SH-SY5Y (cell line): ENCODE measurements around the gene DLX4.

Source experiments
- GATA2 ChIP-seq: IDR thresholded peaks from 2 replicates; pipeline ENCODE4 v1.6.1; 2011; ENCODE audit warnings: mild to moderate bottlenecking, low read depth, low read length
- GATA3 ChIP-seq: IDR thresholded peaks from 2 replicates; pipeline ENCODE4 v1.6.1; 2011; ENCODE audit warnings: low read depth, mild to moderate bottlenecking, low read length, moderate library complexity

GRCh38 chr17:49963626-49964302 is 5.2 kb upstream of the DLX4 start:
- TF ChIP-seq GATA2 (no peak), GATA3 (no peak)
